Vagina (tissue), 2 donors: ENCODE data around the gene TRDN.

ENCODE experiments used
- POLR2A ChIP-seq, 2 donors: fragments of 450-650 bp; IDR thresholded peaks; one replicate each; pipeline ENCODE4 v1.6.1; 2017; ENCODE audit warnings: antibody characterized with exemption in 2 of 2, mild to moderate bottlenecking in 2 of 2, moderate library complexity in 2 of 2
- POLR2AphosphoS5 ChIP-seq, 2 donors: sonication (generic); formaldehyde crosslinking; IDR thresholded peaks; one replicate each; pipeline ENCODE4 v1.9.0; 2017; ENCODE audit warnings: antibody characterized with exemption in 2 of 2, mild to moderate bottlenecking in 2 of 2, low read depth in 1 of 2; ENCODE audit not compliant: insufficient read depth in 1 of 2
- TF ChIP-seq, protein P1 (sequence below), 3 experiments: fragments of 450-650 bp in 2 of 3; fragments of 200-600 bp in 1 of 3; sonication (generic) in 1 of 3; IDR thresholded peaks; one replicate each; pipeline ENCODE4 v1.5.1; 2017 to 2019; ENCODE audit warnings: antibody characterized with exemption in 3 of 3, mild to moderate bottlenecking in 2 of 3, moderate library complexity in 2 of 3

DNA sequence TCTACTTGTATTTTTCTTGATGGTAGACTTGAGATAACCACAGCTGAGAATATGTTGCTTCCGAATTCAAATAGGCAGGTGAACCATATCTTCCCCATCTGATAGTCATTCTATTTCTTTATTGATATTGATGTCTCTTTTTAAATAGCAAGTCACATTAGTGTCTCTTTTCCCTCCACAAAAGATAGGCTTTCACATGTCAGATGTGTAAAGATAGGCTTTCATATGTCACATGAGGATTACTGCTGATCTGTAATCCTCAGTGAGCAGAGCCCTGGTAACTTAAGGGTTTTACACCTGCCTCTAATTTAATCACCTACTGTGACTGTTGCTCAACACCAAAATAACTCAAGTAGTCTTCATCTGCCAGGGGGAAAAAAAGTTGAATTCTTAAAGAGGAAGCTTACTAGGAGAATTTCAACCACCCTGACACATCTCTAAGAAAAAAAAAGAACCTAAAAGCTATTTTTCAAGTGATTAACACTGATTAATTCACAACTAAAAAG is 45.3 kb upstream of the TRDN start:
- TF ChIP-seq, protein P1, sequence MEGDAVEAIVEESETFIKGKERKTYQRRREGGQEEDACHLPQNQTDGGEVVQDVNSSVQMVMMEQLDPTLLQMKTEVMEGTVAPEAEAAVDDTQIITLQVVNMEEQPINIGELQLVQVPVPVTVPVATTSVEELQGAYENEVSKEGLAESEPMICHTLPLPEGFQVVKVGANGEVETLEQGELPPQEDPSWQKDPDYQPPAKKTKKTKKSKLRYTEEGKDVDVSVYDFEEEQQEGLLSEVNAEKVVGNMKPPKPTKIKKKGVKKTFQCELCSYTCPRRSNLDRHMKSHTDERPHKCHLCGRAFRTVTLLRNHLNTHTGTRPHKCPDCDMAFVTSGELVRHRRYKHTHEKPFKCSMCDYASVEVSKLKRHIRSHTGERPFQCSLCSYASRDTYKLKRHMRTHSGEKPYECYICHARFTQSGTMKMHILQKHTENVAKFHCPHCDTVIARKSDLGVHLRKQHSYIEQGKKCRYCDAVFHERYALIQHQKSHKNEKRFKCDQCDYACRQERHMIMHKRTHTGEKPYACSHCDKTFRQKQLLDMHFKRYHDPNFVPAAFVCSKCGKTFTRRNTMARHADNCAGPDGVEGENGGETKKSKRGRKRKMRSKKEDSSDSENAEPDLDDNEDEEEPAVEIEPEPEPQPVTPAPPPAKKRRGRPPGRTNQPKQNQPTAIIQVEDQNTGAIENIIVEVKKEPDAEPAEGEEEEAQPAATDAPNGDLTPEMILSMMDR (IDR thresholded peaks at IDR 0.05): no peak
- TF ChIP-seq POLR2A (IDR thresholded peaks at IDR 0.05) (no peak), POLR2AphosphoS5 (IDR thresholded peaks at IDR 0.05; ENCODE audit: insufficient read depth in 1 of 2, low read depth in 1 of 2) (no peak)
